SK-N-SH treated with all-trans-retinoic acid at 6 μM for 48 hours (cell line): ENCODE data around the gene HOXC10.
A peak's percentile ranks its signal among the peaks of the same experiment; 100 is the strongest.

Experiments
- ATAC-seq: fragments of 200-7000 bp; cut with Tn5 transposase; 3 replicates; pipeline ENCODE4 v1.9.1; 2020; ENCODE audit warnings: mild to moderate bottlenecking, moderate library complexity
- ARNTL ChIP-seq: fragments of 450-650 bp; formaldehyde crosslinking; IDR thresholded peaks from 2 replicates; pipeline ENCODE4 v1.5.0; 2020; ENCODE audit warnings: low read depth, mild to moderate bottlenecking, moderate library complexity, borderline replicate concordance
- BACH2 ChIP-seq: fragments of 250-450 bp; sonication (Bioruptor Pico); IDR thresholded peaks from 2 replicates; pipeline ENCODE4 v1.9.0; 2021; ENCODE audit warnings: mild to moderate bottlenecking, borderline replicate concordance
- CREB5 ChIP-seq: fragments of 250-450 bp; sonication (Bioruptor Pico); IDR thresholded peaks from 2 replicates; pipeline ENCODE4 v1.5.1; 2020; ENCODE audit warnings: low read depth, mild to moderate bottlenecking, moderate library complexity
- CSDC2 ChIP-seq: fragments of 250-450 bp; sonication (Bioruptor Pico); IDR thresholded peaks from 2 replicates; pipeline ENCODE4 v1.5.0; 2020; ENCODE audit warnings: mild to moderate bottlenecking, moderate library complexity
- ESRRG ChIP-seq: fragments of 250-450 bp; sonication (Bioruptor Pico); IDR thresholded peaks from 2 replicates; pipeline ENCODE4 v1.6.1; 2021; ENCODE audit warnings: mild to moderate bottlenecking
- GLIS3 ChIP-seq: fragments of 250-450 bp; sonication (Bioruptor Pico); IDR thresholded peaks from 2 replicates; pipeline ENCODE4 v1.5.0; 2020; ENCODE audit warnings: mild to moderate bottlenecking, moderate library complexity
- ISL1 ChIP-seq: fragments of 250-450 bp; sonication (Bioruptor Pico); IDR thresholded peaks from 2 replicates; pipeline ENCODE4 v2.1.2; 2022; ENCODE audit warnings: mild to moderate bottlenecking, moderate library complexity
- OSR1 ChIP-seq: fragments of 250-450 bp; sonication (Bioruptor Pico); IDR thresholded peaks from 2 replicates; pipeline ENCODE4 v1.8.0; 2022; ENCODE audit warnings: moderate library complexity, mild to moderate bottlenecking, inconsistent platforms
- PATZ1 ChIP-seq: fragments of 250-450 bp; sonication (Bioruptor Pico); IDR thresholded peaks from 2 replicates; pipeline ENCODE4 v1.8.0; 2020; ENCODE audit warnings: mild to moderate bottlenecking, moderate library complexity, borderline replicate concordance
- POU6F1 ChIP-seq: fragments of 250-450 bp; sonication (Bioruptor Pico); IDR thresholded peaks from 2 replicates; pipeline ENCODE4 v1.8.0; 2021; ENCODE audit warnings: low read depth, mild to moderate bottlenecking, moderate library complexity, borderline replicate concordance
- RARB ChIP-seq: fragments of 250-450 bp; sonication (Bioruptor Pico); IDR thresholded peaks from 2 replicates; pipeline ENCODE4 v1.8.0; 2021; ENCODE audit warnings: mild to moderate bottlenecking, moderate library complexity
- SNAI2 ChIP-seq: fragments of 250-450 bp; sonication (Bioruptor Pico); IDR thresholded peaks from 2 replicates; pipeline ENCODE4 v1.5.0; 2020; ENCODE audit warnings: mild to moderate bottlenecking, moderate library complexity
- TCF4 ChIP-seq: fragments of 250-450 bp; sonication (Bioruptor Pico); IDR thresholded peaks from 2 replicates; pipeline ENCODE4 v1.8.0; 2021; ENCODE audit warnings: mild to moderate bottlenecking, moderate library complexity, borderline replicate concordance
- TOX ChIP-seq: fragments of 250-450 bp; sonication (Bioruptor Pico); IDR thresholded peaks from 2 replicates; pipeline ENCODE4 v1.8.0; 2021; ENCODE audit warnings: mild to moderate bottlenecking, moderate library complexity, borderline replicate concordance
- ZC3H10 ChIP-seq: fragments of 250-450 bp; sonication (Bioruptor Pico); IDR thresholded peaks from 2 replicates; pipeline ENCODE4 v1.5.1; 2021; ENCODE audit warnings: mild to moderate bottlenecking, moderate library complexity
- ZFP3 ChIP-seq: fragments of 250-450 bp; sonication (Bioruptor Pico); IDR thresholded peaks from 2 replicates; pipeline ENCODE4 v1.5.0; 2020; ENCODE audit warnings: mild to moderate bottlenecking, moderate library complexity
- ZFP30 ChIP-seq: fragments of 450-650 bp; formaldehyde crosslinking; IDR thresholded peaks from 2 replicates; pipeline ENCODE4 v1.5.0; 2022; ENCODE audit warnings: mild to moderate bottlenecking, moderate library complexity
- ZNF565 ChIP-seq: fragments of 450-650 bp; formaldehyde crosslinking; conservative IDR thresholded peaks from 2 replicates; pipeline ENCODE4 v1.5.0; 2020; ENCODE audit warnings: low read depth, mild to moderate bottlenecking, moderate library complexity
- ZNF70 ChIP-seq: fragments of 450-650 bp; formaldehyde crosslinking; IDR thresholded peaks from 2 replicates; pipeline ENCODE4 v1.5.0; 2020; ENCODE audit warnings: mild to moderate bottlenecking, moderate library complexity
- ZNF8 ChIP-seq: fragments of 450-650 bp; formaldehyde crosslinking; IDR thresholded peaks from 2 replicates; pipeline ENCODE4 v1.5.0; 2020; ENCODE audit warnings: mild to moderate bottlenecking, moderate library complexity

Gene HOXC10

GRCh38 chr12:53975064-53975471 lies 9.9 kb upstream of the HOXC10 start:
- TF ChIP-seq ESRRG (no peak), ZFP3 (CRISPR knock-in tag) (no peak), ARNTL (CRISPR knock-in tag) (no peak)
- ATAC-seq: no peak

GRCh38 chr12:53975479-53976152 lies 9.3 kb upstream of the HOXC10 start:
- TF ChIP-seq PATZ1 (CRISPR knock-in tag) (no peak), SNAI2 (CRISPR knock-in tag) (no peak), POU6F1 (CRISPR knock-in tag) (no peak), TCF4 (no peak), ZNF8 (no peak), ISL1 (CRISPR knock-in tag) (no peak), ZC3H10 (no peak), ZFP30 (CRISPR knock-in tag) (no peak), CREB5 (CRISPR knock-in tag) (no peak), CSDC2 (CRISPR knock-in tag) (no peak), ARNTL (CRISPR knock-in tag) (no peak), BACH2 (CRISPR knock-in tag) (no peak), OSR1 (CRISPR knock-in tag) (no peak), ZNF70 (CRISPR knock-in tag) (no peak)
- ATAC-seq: no peak

- no peak for TF ChIP-seq GLIS3 (CRISPR knock-in tag)
- no peak for TF ChIP-seq ISL1 (CRISPR knock-in tag)
- no peak for TF ChIP-seq ZNF565 (CRISPR knock-in tag)
- no peak for TF ChIP-seq POU6F1 (CRISPR knock-in tag)
- TF ChIP-seq ZNF8: no peak
- no peak for TF ChIP-seq CREB5 (CRISPR knock-in tag)
- ATAC-seq: peak; percentile 28; the same call in 2 of the 3 replicates
Measured at GRCh38 chr12:53976172-53976822, 8.6 kb upstream of the HOXC10 start.

GRCh38 chr12:53976823-53977595 lies 7.9 kb upstream of the HOXC10 start:
- ATAC-seq: no peak
- TF ChIP-seq CREB5 (CRISPR knock-in tag): no peak
- TF ChIP-seq POU6F1 (CRISPR knock-in tag): no peak
- no peak for TF ChIP-seq TOX (CRISPR knock-in tag)
- no peak for TF ChIP-seq ISL1 (CRISPR knock-in tag)
- TF ChIP-seq TCF4: no peak
- no peak for TF ChIP-seq ZNF565 (CRISPR knock-in tag)
- TF ChIP-seq ZC3H10: no peak
- no peak for TF ChIP-seq ZFP3 (CRISPR knock-in tag)
- no peak for TF ChIP-seq BACH2 (CRISPR knock-in tag)
- TF ChIP-seq ESRRG: no peak
- TF ChIP-seq ZNF8: no peak
- no peak for TF ChIP-seq SNAI2 (CRISPR knock-in tag)
- TF ChIP-seq ZNF70 (CRISPR knock-in tag): no peak
- TF ChIP-seq RARB (CRISPR knock-in tag): no peak
